ENCODE results near the gene PIGQ. TPM values are rescaled to one million over a fixed set of nuclear protein-coding genes. Genes with fewer than 3 reads are reported as not detected.

PIGQ gene
- total RNA-seq, 1 experiment from 2014 or later: 83.5 TPM

DNA sequence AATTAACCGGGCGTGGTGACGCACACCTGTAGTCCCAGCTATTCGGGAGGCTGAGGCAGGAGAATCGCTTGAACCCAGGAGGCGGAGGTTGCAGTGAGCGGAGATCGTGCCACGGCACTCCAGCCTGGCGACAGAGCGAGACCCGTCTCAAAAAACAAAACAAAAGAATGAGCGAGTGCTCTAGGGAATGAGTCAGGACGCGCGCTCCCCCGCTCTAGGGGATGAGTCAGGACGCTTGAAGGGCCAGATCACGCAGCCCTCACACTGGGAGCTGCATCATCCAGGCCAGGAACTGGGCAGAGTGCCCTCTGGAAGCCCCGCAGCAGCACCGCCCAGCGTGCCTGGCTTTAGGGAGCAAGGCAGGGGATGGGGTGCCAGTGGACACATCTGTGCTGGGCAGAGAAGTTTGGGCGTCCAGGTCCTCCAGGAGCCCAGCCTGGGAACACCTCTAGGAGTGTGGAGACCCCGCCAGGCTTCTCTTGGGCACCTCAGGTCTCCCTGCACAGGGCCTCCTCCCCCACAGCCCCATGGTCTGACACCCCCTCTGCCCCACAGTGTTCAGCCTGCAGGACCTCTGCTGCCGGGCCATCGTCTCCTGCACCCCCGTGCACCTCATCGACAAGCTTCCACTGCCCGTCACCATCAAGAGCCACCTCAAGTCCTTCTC is 57.2 kb downstream of the PIGQ start:
- H3K27ac ChIP-seq (ENCODE audit: low read length): peak overlapping the region; percentile 39; the same call in 1 of the 2 replicates
- H3K9me3 ChIP-seq (ENCODE audit: control insufficient read depth, insufficient read depth, low read depth, low read length): no peaks in the 10 kb centered on the region
- peak overlapping the region in 1 of 2 experiments; percentile 6; a peak in 1 of 4 replicates for H3K4me3 ChIP-seq (ENCODE audit: low read depth in 2 of 2, low read length in 2 of 2)
- peak; percentile 85 for DNase-seq (ENCODE audit: low read depth, low spot score)
- CTCF ChIA-PET: no interaction called here
- H3K27me3 ChIP-seq (ENCODE audit: control insufficient read depth, insufficient read depth, low read length): no peaks in the 10 kb centered on the region
- H3K4me1 ChIP-seq (ENCODE audit: control insufficient read depth, insufficient read depth, low read length): peaks cover 73% of the 10 kb centered on the region
- peak; percentile 84 for ATAC-seq
- TF ChIP-seq POLR2AphosphoS5 (IDR thresholded peaks at IDR 0.05; ENCODE audit: low read depth, low read length): peak; percentile 57; the same call in 1 of the 2 replicates
- no peak for TF ChIP-seq TCF7L2 (IDR thresholded peaks at IDR 0.05; ENCODE audit: low read depth, low read length)
- intact Hi-C loops (cut with micrococcal nuclease; ENCODE audit: unreplicated experiment): no loop called here
- POLR2A ChIA-PET: no interaction called here
- no TSS peak for BruUV-seq (replicated peaks)
- no peaks in the 10 kb centered on the region for H3K36me3 ChIP-seq (ENCODE audit: control insufficient read depth, insufficient read depth, low read length)
- in situ Hi-C loops (cut with HindIII; ENCODE audit: low pct_unique_long_range_greater_than_20kb, low sequenced_read_pairs): no loop called here

- no peak overlapping the region for H3K4me3 ChIP-seq (ENCODE audit: low read depth in 2 of 2, low read length in 2 of 2)
- no peak for DNase-seq (ENCODE audit: low read depth, low spot score)
- H3K9me3 ChIP-seq (ENCODE audit: control insufficient read depth, insufficient read depth, low read depth, low read length): no peaks in the 10 kb centered on the region
- H3K36me3 ChIP-seq (ENCODE audit: control insufficient read depth, insufficient read depth, low read length): no peaks in the 10 kb centered on the region
- TSS peak; percentile 58 for BruUV-seq (replicated peaks)
- TF ChIP-seq SIN3A (IDR thresholded peaks at IDR 0.05; ENCODE audit: borderline replicate concordance, insufficient read depth, low read depth, low read length) (no peak), POLR2AphosphoS5 (IDR thresholded peaks at IDR 0.05; ENCODE audit: low read depth, low read length) (no peak), REST (IDR thresholded peaks at IDR 0.05; ENCODE audit: insufficient read depth in 1 of 2, low read depth in 2 of 2, low read length in 1 of 2) (no peak), TCF7L2 (IDR thresholded peaks at IDR 0.05; ENCODE audit: low read depth, low read length) (no peak)
- TF ChIP-seq, protein P1, sequence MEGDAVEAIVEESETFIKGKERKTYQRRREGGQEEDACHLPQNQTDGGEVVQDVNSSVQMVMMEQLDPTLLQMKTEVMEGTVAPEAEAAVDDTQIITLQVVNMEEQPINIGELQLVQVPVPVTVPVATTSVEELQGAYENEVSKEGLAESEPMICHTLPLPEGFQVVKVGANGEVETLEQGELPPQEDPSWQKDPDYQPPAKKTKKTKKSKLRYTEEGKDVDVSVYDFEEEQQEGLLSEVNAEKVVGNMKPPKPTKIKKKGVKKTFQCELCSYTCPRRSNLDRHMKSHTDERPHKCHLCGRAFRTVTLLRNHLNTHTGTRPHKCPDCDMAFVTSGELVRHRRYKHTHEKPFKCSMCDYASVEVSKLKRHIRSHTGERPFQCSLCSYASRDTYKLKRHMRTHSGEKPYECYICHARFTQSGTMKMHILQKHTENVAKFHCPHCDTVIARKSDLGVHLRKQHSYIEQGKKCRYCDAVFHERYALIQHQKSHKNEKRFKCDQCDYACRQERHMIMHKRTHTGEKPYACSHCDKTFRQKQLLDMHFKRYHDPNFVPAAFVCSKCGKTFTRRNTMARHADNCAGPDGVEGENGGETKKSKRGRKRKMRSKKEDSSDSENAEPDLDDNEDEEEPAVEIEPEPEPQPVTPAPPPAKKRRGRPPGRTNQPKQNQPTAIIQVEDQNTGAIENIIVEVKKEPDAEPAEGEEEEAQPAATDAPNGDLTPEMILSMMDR (IDR thresholded peaks at IDR 0.05): no peak
- in situ Hi-C loops (cut with HindIII; ENCODE audit: low pct_unique_long_range_greater_than_20kb, low sequenced_read_pairs) (no loop called here), intact Hi-C loops (cut with micrococcal nuclease; ENCODE audit: unreplicated experiment) (no loop called here)
- CTCF ChIA-PET: interaction anchor here (0.5 kb wide), 1 partner anchor 88 kb away, joined by 3 read pairs; no protein-coding TSS in a partner anchor
- peak; percentile 0; the same call in 1 of the 2 replicates for ATAC-seq
- no peaks in the 10 kb centered on the region for H3K27me3 ChIP-seq (ENCODE audit: control insufficient read depth, insufficient read depth, low read length)
- POLR2A ChIA-PET: no interaction called here
- peaks cover 65% of the 10 kb centered on the region for H3K4me1 ChIP-seq (ENCODE audit: control insufficient read depth, insufficient read depth, low read length)
- peak overlapping the region; percentile 39; the same call in 1 of the 2 replicates for H3K27ac ChIP-seq (ENCODE audit: low read length)
Measured at GRCh38 chr16:627454-628239, 57.9 kb downstream of the PIGQ start.
